OCI-M2 (cell line): ENCODE measurements around the gene C16orf54.
"Not testable (repeated sequence)": the region's sequence is repeated elsewhere in the genome, so short reads cannot be mapped to it uniquely, and the experiment has no call there.

Experiments
- DNase-seq: peaks from one replicate; lab custom pipeline; 2025; ENCODE audit not compliant: unreplicated experiment; lab: John Stamatoyannopoulos, UW

Gene C16orf54

DNA sequence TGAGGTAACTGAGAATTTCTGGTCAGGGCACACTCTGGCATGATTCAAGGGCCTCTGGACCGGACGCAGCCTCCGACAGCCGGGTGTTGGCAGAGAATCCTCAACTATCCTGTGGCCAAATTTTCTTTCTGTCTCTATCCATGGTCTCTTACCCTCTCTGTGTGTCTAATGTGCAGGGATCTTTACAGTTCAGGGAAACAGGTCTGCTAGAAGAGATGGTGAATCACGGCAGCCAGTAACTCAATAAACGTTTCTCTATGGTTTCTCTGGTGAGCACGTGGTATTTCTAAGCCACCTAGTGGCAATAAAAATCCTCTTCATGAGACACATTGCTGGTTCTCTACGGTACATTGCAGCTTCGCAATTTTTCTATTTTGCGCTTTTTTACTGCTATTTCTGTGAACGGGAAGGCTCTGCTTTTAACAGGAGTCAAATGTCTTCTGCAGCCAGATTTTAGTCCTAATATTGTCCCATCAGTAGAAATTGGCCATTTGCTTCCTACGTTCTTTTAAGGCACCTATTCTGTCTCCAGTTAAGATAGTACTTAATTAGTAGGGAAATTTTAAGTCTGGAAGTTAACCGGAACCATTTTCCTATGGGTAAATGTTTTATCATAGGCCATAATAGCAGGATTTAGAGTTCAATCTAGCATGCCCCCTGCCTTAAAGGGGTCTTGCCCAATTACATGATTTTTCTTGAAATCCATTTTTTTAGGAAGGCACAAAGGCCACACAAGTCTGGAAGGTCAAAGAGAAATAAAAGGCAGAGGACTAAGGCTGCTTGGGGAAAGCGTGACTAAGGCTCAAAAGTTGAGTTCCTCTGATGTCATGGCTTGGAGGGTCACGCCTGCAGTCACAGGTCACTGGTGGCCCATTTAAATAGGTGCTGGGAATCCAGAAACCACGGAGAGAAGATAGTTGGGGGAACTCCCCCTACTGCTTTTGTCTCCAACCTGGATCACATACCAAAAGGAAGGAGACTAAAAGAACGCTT is 35.3 kb downstream of the C16orf54 start:
- DNase-seq: no peak

DNA sequence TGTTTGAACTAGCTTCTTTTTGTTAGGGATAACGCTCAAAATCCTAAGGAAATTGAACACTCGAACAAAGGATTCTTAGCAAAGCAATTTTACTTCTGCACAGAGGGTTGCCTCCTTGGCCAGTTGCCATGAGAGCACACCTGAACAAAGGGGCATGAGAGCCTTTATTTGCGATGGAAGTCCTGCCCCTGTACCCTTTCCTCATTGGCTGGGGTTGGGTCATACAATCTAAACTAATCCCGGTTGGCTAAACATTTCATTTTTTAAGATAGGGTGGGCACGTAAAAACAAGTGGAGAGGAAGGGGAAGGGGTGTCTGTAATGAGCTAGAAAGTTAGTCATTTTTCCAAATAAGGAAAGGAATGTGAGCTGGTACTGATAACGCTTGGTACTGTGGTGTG is 36.1 kb downstream of the C16orf54 start:
- DNase-seq: not testable (repeated sequence)

DNA sequence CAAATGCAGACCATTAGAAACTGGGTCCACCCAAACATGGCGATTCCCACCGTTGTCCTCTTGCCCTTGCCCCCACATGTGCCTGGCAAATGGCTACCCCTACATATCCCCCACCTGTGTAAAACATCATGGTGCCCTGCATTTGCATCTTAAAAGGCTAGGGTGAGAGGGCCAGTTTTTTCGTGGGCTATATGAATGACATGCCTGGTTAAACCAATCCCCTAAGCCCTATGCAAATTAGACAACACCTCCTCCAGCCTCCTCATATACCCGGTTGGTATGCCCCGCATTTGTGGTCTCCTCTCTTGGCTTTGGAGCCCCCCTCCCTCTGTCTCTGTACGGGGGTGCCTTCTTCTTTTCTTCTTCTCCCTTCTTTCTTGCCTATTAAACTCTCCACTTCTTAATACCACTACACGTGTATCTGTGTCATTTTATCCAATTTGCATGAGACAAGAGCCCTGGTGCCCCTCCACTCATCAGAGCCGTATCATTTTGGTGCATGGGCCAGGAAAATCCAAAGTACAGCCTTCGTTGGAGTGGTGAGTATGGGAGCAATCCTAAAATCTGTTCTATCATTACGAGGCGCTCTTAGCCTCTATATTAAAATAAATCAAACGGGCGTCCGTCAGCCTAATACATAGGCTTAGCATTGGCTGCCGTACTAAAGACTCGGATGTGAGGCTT is 36.7 kb downstream of the C16orf54 start:
- DNase-seq: no peak

DNA sequence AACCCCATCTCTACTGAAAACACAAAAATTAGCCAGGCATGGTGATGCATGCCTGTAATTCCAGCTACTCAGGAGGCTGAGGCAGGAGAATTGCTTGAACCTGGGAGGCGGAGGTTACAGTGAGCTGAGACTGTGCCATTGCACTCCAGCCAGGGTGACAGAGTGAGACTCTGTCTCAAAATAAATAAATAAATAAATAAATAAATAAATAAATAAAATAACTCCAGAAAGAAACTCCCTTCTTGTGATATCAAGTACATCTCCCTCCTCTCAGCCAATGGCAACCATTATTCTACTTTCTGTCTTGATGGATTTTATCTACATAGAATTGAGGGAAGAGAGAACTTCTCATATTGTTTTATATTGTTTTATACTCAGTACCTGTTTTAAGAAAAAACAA is 38.6 kb downstream of the C16orf54 start:
- not testable (repeated sequence) for DNase-seq

DNA sequence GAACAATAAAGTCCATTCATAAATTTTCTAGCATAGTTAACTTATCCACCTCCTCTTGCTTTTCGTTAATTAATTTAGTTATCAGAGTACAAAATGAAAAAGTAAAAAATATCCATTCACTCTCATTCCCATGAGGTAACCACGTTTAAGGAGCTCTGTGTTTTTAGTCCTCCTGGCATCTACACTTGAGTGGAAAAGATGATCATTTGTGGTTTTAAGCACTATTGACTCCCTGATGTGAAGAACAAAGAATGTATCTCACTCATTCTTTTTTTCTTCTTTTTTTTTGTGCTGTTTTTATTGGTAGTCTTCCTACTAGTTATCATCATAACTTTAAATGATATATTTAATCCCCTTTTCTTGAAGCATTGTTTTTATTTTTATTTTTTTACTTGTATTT is 40.8 kb downstream of the C16orf54 start:
- DNase-seq: no peak

DNA sequence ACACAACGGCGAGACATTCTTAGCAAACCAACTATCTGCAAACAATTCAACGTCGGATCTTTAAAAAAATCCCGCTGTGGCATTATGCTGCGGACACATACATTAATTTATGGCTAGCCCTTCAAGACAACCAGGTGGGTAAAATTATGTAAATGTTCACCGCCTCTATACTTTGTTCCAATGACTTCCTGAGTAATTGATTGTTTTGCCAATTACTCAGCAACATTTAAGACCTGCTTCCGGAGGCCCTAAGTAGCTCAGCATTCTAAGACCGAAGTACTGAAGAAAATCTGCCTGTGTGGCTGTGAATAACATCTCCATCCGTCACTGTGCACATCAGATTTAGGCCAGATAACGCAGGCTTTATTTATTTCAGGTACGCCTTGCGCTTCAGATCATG is 43.5 kb downstream of the C16orf54 start:
- no peak for DNase-seq

DNA sequence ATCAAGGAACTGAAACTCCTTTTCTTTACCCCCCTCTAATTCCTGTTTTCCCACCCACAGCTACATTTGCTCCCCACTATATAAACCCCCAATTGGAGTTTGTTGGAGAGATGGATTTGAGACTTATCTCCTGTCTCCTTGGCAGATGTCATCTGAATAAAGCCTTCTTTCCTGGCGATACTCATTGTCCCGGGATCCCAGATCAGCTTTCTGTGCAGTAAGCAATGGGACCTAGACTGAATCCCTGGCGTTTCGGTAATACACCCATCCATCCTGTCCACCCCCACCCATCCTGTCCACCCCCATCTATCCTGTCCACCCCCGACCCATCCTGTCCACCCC is 44.6 kb downstream of the C16orf54 start:
- DNase-seq: no peak

DNA sequence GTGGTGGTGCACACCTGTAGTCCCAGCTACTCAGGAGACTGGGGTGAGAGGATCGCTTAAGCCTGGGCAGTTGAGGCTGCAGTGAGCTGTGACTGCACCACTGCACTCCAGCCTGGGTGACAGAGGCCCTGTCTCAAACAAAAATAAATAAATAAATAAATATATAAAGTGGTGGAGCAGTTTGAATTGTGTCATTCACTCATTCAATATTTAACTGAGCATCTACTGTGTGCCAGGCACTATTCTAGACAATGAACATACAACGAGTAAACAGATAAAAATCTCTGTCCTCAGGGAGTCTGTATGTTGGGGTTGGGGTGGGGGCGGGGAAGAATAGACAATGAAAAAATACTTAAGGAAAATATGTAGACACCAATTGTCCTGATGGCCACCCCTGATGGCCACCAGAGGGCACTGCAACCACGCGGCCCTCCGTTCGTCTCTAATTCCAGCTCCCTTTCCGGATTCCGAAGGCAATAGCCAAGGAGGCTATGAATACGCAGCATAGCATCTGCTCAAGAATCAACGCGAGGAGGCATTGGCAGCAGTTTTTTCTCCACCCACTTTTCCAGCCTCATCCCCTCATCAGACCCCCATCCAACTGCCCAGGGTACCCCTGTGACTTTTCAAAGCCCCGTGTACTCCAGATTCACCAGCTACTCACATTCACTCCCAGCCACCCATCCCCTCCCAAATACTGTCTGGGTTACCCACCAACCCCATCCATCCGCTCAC is 45.4 kb downstream of the C16orf54 start:
- no peak for DNase-seq

DNA sequence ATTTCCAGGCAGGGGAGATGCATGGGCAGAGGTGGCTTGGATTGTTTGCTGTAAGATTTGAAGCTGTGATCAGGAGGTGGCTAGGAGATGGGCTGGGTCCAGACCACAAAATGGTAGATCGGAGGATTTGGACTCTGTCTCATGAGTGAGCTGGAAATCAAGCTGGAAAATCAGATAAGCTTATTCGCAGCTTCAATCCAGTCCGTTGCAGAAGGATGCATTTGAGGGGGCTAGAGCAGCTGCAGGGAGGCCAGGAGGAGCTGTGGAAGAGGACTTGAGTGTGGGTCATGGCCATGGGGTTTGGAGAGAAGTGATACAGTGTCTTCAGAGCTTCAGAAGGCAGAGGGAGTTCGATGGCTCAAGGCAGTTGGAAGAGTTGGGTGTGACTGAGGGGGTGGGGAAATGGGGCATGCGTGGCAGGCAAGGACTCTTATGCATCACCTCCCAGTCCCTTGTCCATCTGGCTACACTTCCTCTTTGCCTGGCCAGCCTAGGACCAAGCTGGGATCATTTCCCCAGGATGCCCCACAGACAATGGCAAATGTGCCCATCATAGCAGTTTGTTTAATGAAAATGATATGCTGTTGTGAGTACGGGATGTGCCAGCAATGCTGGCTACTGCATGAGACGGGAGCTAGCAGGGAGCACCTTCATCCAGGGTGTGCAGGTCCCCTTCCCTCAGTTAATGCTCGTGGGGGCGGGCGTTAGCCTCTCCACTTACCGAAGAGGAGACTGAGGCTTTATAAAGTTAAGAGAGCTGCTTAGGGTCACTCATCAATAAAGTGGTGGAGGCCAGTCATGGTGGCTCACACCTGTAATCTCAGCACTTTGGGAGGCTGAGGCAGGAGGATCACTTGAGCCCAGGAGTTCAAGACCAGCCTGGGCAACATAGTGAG is 46.2 kb downstream of the C16orf54 start:
- DNase-seq: no peak

DNA sequence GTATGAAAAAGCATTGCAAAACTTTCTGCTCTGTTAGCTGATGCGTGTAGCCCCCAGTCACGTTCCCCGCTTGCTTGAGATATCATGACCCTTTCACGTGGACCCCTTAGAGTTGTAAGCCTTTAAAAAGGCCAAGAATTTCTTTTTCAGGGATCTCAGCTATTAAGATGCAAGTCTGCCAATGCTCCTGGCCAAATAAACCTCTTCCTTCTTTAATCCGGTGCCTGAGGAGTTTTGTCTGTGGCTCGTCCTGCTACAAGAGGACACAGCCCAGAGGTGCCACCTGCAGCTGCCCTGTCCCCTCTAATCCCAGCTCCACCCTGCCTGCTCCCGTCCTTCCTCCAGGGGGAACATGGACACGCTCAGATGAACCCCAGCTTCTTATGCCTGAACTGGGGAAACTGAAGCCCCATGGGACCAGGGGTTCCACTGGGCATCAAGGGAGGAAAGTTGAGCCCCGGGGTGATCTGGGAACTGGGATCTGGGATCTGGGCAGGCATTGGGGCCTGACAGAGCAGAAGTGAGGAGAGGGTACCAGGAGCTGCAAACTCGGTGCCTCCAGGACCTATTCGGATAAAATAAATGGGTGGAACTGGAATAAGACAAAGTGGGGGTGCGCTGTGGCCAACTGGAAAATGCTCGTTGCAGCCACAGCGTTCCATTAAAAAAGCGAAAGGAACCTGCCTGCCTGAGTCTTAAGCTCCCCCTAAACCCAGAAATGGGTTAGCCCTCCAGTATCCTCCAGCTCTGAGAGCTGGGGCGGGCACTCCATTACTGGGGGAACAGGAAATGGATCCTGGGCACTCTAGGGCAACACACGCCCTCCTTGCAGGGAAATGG is 47.1 kb downstream of the C16orf54 start:
- DNase-seq: no peak

DNA sequence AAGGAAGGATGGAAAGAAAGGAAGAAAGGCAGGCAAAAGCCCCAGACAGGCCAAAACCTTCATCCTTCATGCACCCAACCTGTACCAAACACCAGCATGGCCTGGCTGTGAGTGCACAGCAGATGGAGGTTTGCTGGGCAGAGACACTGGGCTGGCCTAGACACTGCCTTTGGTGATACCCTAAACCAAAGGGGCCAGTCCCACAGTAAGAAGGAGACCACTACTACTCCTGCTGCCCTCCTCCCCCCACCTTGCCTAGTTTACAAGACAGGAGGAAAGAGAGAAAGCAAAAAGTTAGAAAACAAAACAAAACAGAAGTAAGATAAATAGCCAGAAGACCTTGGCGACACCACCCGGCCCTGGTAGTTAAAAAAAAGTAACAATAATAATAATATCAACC is 47.7 kb downstream of the C16orf54 start:
- no peak for DNase-seq

DNA sequence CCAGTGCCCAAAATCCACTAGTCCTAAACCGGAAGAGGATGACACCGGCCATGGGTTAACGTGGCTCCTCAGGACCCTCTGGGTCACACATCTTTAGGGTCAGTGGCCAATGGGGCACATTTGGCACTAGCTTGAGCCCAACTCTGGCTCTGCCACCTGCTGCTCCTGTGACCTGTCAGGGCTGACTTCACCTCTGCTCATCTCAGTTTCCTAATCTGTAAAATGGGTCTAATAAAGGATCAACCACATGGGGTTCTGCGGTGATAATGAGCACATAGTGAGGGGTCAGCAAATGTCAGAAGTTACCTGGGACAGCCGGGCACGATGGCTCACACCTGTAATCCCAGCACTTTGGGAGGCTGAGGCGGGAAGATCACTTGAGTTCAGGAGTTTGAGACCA is 48.4 kb downstream of the C16orf54 start:
- no peak for DNase-seq

DNA sequence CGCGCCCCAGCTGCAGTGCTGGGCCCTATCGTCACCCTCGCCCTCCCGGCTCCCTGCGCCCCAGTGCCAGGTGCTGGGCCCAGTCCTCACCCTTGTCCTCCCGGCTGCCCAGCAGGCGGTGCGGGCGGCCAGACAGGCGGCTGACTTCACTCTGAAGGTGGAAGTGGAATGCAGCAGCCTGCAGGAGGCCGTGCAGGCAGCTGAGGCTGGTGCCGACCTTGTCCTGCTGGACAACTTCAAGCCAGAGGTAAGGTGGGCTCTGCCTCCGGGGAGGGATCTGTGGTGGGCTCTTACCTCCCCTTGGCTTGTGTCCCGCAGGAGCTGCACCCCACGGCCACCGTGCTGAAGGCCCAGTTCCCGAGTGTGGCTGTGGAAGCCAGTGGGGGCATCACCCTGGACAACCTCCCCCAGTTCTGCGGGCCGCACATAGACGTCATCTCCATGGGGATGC is 48.9 kb downstream of the C16orf54 start:
- no peak for DNase-seq

DNA sequence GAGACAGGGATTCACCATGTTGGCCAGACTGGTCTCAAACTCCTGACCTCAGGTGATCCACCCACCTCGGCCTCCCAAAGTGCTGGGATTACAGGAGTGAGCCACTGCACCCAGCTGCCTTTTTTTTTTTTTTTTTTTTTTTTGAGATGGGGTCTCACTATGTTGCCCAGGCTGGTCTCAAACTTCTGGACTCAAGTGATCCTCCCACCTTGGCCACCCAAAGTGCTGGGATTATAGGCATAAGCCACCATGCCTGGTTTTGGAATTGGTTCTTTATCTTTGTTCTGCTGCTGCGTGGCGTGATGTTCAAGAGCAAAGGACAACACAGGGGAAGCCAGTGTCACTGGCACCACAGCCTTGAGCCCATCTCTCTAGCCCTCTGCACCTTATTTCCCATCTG is 50.1 kb downstream of the C16orf54 start:
- not testable (repeated sequence) for DNase-seq

DNA sequence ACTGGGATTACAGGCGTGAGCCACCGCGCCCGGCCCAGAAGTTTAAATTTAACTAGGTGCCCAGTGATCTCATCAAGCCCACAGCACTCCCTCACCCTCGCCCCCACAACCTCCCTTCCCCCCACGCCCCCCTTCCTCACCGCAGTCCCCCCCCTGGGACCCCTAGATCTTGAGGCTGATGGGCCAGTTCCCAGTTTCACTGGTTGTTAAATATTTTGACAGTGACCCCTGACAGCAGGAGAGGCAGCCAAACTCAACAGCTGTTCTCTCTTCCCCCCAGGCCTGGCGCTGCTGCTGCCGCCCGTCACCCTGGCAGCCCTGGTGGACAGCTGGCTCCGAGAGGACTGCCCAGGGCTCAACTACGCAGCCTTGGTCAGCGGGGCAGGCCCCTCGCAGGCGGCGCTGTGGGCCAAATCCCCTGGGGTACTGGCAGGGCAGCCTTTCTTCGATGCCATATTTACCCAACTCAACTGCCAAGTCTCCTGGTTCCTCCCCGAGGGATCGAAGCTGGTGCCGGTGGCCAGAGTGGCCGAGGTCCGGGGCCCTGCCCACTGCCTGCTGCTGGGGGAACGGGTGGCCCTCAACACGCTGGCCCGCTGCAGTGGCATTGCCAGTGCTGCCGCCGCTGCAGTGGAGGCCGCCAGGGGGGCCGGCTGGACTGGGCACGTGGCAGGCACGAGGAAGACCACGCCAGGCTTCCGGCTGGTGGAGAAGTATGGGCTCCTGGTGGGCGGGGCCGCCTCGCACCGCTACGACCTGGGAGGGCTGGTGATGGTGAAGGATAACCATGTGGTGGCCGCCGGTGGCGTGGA is 51.2 kb downstream of the C16orf54 start:
- no peak for DNase-seq

DNA sequence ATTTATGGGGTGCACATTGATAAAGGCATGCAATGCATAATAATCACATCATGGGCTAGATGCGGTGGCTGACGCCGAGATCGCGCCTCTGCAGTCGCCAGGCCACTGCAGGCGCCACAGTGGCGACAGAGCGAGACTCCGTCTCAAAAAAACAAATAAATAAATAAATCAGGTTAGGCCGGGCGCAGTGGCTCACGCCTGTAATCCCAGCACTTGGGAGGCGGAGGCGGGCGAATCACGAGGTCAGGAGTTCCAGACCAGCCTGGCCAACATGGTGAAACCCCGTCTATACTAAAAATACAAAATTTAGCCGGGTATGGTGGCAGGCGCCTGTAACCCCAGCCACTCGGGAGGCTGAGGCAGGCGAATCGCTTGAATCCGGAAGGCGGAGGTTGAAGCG is 53.2 kb downstream of the C16orf54 start:
- DNase-seq: not testable (repeated sequence)
